Esophagus squamous epithelium (tissue), 4 donors: ENCODE measurements around the gene LIN9.

Source experiments
- POLR2A ChIP-seq, 4 donors: fragments of 450-650 bp; IDR thresholded peaks; one replicate each; pipeline ENCODE4 v1.6.1; 2017; ENCODE audit warnings: antibody characterized with exemption in 4 of 4, mild to moderate bottlenecking in 4 of 4, moderate library complexity in 3 of 4
- TF ChIP-seq, protein P1 (sequence below), 6 experiments: fragments of 450-650 bp in 4 of 6; fragments of 200-600 bp in 2 of 6; sonication (generic) in 2 of 6; IDR thresholded peaks; one replicate each; pipeline ENCODE4 v1.5.1; 2016 to 2019; ENCODE audit warnings: antibody characterized with exemption in 6 of 6, mild to moderate bottlenecking in 4 of 6, moderate library complexity in 4 of 6

DNA sequence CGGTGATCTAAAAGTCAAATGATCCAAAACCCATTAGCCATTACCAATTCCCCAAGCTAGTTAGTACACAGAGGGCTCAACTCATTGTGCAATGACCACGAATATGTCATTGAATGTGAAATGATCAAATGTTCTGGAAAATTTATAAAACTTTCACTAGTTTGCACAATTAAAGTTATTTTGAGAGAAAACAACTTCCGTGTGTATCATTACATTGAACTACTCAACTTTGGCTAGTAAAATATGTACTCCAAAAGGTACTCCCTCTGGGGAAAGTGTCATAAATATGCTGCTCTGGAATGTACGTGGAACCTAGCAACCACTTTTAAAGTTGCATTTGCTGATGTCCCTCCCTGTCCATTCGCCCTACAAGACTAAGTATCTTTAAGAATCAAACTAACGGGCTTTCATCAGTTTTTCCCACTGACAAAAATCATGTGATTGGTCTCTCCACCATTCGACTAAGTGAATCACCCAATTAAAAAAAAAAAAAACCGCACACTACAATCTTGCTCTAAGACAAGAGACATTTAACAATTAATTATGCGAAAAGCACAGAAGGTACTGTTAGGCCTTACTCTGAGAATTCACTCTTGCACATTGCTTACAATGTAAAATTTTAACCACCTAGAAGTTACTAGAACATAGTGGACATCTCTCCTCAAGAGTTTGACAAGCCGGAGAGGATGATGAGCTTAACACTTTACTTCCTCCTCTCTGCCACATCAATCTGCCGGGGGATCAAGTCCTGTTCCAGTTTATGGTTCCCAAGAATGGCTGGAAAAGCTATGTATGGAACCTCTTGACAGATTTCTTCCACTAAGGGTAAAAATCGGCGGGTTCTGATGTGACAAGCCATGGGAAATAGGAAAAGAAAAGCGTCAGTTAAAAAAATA, 123.6 kb downstream of the LIN9 start:
- TF ChIP-seq POLR2A (IDR thresholded peaks at IDR 0.05) = no peak
- TF ChIP-seq, protein P1, sequence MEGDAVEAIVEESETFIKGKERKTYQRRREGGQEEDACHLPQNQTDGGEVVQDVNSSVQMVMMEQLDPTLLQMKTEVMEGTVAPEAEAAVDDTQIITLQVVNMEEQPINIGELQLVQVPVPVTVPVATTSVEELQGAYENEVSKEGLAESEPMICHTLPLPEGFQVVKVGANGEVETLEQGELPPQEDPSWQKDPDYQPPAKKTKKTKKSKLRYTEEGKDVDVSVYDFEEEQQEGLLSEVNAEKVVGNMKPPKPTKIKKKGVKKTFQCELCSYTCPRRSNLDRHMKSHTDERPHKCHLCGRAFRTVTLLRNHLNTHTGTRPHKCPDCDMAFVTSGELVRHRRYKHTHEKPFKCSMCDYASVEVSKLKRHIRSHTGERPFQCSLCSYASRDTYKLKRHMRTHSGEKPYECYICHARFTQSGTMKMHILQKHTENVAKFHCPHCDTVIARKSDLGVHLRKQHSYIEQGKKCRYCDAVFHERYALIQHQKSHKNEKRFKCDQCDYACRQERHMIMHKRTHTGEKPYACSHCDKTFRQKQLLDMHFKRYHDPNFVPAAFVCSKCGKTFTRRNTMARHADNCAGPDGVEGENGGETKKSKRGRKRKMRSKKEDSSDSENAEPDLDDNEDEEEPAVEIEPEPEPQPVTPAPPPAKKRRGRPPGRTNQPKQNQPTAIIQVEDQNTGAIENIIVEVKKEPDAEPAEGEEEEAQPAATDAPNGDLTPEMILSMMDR (IDR thresholded peaks at IDR 0.05) = no peak
